Central memory CD4-positive, alpha-beta T cell (primary cell): ENCODE data around the gene AK5.
A peak's percentile ranks its signal among the peaks of the same experiment; 100 is the strongest.

ENCODE experiments used
- DNase-seq: peaks from one replicate; pipeline ENCODE4 v3.0.0; 2022
- total RNA-seq, 3 experiments: gene quantifications; one replicate each; lab custom pipeline; 2026; lab: John Stamatoyannopoulos, UW

Gene AK5, protein sequence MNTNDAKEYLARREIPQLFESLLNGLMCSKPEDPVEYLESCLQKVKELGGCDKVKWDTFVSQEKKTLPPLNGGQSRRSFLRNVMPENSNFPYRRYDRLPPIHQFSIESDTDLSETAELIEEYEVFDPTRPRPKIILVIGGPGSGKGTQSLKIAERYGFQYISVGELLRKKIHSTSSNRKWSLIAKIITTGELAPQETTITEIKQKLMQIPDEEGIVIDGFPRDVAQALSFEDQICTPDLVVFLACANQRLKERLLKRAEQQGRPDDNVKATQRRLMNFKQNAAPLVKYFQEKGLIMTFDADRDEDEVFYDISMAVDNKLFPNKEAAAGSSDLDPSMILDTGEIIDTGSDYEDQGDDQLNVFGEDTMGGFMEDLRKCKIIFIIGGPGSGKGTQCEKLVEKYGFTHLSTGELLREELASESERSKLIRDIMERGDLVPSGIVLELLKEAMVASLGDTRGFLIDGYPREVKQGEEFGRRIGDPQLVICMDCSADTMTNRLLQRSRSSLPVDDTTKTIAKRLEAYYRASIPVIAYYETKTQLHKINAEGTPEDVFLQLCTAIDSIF
- total RNA-seq = 1.1 to 41.6 (median 26.4) reads per million in 3 experiments

DNA sequence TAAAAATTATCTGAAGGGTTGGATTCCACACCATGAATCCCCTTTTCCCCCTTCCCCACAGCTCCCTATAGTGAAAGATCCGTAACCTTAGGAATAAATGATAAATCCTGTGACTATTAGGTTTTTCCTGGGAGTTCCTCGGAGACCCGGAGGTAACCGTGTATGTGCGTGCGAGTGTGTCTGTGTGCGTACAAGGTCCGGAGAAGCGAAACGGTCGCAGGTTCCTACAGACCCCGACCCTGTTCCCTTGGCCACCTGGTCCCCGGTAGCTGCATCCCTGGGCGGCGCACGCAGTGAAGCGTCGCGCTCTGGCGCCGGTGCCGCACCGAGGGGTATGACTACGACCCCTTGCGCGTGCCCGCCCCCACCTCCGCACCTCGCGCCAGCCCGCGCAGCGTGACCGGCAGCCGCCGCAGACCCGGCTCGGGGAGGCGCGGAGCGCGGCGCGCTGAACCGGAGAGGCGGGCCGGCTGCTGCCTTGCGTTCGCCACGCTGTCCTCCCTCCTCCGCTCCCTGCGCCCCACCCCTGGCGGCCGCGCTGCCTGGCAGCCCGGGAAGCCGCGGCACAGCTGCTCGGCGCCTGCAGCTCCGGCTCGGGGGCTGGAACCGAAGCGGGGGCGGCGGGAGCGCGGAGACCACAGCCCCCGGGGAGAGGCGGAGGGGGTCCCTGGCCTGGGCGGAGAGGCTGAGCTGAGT lies at the start of gene AK5:
TSS of gene AK5 (plus strand) at position 529 of the 696 bp plus-strand sequence. CDS start 295 bp downstream, outside the sequence.
- peak; percentile 29 for DNase-seq

DNA sequence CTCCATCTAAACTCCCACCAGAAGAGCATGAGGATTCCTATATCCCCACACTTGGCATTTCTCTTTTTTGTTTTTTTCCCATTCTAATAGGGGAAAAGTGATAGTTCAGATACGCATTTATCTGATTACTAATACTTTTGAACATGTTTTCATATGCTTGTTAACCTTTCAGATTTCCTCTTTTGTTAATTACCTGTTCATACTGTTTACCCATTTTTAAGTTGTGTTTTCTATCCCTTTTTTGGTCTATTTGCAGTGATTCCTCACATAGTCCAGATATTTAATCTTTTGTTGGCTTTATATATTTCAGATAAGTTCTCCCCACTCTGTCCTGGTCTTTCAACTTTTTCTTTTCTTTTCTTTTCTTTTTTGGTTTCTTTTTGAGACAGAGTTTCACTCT lies 49.0 kb upstream of the AK5 start:
- DNase-seq = no peak

DNA sequence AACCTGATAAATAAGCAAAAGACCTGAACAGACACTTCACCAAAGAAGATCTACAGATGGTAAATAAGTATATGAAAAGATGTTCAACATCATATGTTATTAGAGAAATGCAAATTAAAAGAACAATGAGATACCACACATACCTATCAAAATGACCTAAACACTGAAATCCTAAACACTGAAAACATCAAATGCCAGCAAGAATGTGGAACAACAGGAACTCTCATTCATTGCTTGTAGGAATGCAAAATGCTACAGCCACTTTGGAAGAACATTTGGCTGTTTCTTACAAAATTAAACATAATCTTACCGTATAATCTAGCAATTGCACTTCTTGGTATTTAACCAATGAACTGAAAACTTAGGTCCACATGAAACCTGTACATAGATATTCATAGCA lies 47.7 kb upstream of the AK5 start:
- DNase-seq = no peak

DNA sequence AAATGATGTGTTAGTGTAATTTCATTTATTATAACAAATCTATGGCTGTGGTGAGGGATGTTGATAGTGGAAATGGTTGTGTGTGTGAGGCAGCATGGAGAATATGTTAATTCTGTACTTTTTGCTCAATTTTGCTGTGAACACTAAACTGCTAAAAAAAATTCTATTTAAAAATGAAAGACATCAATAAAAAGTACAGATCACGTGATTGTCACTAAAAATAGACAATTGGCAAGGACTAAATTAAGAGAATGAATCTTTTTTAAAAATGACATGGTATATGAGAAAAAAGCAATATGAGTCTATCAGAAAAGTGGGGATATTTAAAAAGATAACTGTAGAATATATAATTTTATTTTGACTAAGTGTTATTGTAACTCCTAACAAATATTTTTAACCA lies 46.9 kb upstream of the AK5 start:
- no peak for DNase-seq

DNA sequence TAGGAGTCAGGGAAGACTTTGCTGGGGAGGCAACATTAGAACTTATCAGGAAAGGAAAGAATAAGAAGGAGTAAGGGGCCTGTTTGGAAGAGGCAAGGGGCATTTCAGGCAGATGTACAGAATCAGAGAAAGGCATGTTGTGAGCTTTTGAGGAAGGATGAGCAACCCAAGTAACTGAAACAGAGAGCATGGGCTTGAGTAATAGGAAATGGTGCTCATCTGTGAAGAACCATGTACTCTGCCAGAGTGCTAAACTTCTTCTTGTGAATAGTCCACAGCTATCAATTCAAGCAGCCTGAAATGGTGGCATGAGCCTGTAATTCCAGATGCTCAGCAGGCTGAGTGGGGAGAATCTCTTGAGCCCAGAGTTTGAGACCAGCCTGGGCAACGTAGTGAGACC lies 43.4 kb upstream of the AK5 start:
- DNase-seq = no peak

DNA sequence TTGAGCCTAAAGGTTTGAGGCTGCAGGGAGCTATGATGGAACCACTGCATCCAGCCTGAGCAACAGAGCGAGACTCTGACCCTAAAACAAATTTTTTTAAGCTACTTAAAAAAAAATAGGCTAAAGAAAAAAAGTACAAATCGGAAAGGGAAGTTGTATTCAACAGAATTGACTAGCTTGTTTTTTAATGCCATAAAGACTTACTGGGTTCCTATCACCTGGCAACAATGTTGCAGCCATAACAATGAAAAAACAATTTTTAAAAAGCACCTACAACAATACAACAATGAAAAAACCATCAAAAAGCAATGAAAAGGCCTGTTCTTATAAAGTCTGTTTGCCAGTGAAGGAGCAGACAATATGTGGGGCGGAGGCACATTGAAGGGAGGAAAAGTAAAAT lies 42.5 kb upstream of the AK5 start:
- no peak for DNase-seq

DNA sequence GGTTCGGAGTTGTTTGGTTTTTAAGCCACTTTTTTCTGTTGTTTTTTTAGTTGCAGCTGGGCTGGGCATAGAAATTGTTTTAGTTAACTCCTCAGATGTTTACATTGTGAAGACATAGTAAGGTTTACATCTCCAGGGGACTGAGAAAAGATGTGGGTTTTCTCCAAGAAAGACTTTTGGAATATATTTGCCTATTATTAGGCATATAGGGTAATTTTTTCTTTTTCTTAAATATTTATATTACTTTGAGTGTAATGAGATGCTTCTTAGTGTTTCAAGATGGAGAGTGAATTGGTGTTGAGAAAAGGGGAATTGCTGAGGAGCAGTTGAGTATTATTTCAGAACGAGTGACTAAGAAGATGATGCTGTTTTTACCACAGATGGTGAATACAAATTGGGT lies 36.0 kb upstream of the AK5 start:
- no peak for DNase-seq

DNA sequence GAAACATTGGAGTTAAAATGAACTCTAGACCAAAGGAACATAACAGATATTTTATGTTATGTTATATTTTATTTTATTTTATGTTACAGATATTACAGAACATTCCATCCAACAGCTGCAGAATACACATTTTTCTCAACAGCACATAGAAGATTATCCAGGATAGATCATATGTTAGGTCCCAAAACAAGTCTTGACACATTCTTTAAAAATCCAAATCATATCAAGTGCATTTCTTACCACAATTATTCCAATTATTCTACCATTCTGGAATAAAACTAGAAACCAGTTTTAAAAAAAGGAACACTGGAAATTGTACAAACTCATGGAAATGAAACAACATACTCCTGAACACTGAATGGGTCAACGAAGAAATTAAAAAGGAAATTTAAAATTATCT lies 31.7 kb upstream of the AK5 start:
- no peak for DNase-seq

DNA sequence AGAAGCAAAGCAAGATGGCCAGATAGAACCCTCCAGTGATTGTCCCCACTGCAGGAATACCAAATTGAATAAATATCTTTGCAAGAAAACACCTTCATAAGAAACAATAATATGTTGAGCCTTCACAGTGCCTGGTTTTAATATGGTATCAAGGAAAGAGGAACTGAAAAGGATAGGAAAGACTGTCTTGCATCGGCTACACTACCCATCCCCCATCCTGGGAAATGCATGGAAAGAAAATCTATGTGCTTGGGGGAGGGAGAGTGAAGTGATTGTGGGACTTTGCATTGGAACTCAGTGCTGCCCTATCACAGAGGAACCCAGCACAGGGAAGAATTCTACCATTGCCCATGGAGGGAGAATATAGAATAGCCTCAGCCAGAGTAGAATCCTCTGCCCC lies 28.6 kb upstream of the AK5 start:
- no peak for DNase-seq

DNA sequence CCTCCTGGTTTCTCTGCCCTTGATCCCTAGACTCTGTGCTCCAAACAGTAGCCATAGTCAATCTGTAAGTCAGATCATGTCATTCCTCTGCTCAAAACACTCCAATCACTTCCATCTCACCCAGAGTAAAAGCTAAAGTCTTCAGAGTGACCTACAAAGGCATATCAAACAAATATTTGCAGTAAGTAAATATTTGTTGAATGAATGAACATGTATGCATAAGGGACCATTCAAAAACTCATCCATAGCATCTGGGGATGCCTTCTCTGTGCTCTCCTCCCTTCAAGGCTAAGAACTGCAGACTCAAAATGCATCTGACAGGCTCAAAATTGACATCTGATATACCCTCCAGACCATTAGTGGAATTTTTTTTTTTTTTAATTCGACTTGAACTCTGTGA lies 18.1 kb upstream of the AK5 start:
- DNase-seq = no peak

DNA sequence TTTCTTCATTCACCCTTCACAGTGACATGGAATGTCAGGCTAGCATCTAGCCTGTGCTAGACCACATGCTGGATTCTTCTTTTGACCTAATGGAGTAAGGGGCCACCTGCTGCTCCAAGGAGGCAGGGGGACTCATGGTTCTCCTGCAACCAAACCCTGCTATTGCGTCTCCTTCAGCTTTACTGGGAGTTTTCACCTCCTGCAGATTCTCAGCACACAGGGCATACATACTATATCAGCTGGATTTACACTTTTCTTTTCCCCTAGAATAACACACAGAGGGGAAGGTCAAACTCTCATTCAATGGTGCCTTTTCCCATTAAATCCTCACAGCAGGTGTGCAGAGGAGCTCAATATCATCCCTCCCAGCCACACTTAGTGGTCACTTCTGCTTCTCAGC lies 16.6 kb upstream of the AK5 start:
- no peak for DNase-seq

DNA sequence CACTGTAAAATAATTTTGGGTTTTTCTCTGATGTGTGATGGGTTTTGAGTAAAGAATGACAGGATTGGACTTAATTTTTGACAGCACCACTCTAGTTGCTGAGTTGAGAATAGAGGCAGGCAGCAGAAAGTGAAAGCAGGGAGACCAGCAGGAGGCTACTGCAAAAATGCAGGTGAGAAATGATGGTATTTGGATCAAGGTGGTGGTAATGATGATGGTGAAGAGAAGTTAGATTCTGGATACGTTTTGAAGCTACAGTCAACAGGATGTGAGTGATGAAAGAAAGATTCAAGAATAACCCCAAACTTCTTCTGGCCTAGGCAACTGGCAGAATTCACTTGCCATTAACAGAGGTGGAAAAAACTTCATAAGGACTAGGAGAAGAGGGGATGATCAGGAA lies 14.8 kb upstream of the AK5 start:
- no peak for DNase-seq

DNA sequence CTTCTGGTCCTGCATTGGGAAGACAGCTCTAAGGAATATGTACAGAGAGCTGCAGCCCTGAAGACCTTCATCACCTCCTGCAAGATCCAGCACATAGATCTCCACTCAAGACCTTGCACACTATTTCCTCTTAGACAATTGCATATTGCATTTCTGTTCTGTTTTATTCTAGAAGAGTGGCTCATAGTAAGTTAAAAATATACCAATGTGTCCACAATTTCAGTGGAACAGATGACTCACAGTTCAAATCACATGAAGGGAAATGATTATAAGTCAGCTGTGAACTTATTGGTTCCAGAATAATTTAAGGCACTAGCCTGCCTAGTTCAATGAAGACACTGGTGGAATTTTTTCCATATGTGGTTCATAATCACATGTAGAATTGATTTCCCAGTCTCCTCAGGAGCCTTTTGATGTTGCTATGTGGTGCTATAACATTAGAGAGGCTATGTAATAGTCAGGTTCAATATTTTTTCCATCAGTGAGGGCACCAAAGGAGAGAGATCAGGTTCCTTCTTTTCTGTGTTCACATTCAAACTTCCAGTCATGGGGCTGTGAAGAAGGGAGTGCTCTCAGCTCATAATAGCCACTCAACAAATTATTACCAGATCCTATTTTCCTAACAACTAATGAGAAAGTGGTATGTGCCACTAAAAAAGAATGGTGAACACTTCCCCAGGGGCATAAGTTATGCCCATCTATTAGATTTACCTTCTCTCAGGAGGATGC lies 9.8 kb upstream of the AK5 start:
- DNase-seq = no peak

DNA sequence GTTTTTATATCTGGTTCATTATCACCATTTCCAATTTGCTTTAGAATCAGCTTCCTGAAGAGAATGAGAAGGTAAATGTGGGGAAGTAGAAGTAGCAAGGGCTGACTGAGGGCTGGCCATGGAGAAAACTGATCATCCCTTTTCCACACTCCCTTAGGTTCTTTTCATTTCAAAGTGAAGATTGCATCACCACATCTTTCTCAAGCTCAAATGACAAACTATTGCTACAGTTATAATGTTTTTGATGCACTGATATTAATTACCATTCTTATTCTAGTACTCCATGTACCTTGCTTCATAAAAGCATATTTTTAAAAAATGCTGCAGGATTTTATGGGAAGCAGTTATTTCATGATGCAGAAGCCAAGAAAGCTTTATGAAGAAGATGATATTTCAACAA lies 7.9 kb upstream of the AK5 start:
- DNase-seq = no peak

DNA sequence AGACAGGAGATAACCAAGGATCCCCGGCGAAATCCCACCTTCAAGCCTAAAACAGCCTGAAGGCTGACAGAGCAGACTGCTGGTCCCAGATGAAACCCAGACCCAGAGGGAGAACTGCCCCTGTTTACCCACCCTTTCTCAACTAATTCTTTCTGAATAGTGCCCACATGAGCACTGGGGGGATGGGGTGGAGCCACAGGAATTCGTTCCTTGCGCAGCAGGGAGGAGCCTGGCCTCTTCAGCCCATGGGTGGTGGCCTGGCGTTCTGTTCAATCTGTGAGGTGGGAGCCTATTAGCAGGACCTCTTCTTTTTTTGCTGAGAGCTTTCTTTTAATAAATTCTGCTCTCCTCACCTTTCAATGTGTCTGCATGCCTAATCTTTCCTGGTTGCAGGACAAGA lies 6.6 kb upstream of the AK5 start:
- no peak for DNase-seq

DNA sequence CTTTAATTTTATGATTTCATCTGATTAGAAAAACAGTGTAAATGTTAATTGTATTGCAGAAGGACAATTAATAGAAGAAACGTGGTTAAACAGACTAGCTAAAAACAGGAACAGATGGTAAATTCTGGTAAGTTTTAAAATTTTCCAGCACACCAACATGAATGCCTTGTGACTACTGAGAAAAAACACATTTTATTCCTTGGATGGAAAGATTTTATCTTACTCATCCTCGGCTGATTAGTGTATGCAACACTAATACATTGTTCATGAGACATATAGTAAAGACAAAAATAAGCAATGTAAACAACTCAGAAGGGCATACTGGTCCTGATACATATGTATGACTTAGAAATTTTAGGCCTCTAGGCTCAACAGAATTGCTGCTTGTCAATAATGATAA lies 4.9 kb upstream of the AK5 start:
- no peak for DNase-seq

DNA sequence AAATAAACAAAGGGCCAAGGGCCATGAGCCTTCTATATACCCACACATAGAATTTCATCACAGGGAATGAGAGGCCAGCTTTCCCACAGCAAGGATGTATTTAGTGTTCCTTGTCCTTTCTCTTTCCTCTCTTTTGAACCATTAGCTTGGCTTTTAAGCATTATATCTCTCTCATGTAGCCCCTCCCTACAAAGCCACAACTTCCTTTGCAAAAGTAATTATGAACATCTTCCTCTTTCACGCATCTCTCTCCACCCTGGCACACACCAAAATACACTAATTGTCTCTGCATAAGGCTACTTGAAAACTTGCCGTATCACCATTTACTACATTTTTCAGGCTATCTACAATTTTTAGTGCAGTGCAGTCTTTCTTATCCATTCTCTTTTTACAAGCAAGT lies 1.9 kb upstream of the AK5 start:
- no peak for DNase-seq

DNA sequence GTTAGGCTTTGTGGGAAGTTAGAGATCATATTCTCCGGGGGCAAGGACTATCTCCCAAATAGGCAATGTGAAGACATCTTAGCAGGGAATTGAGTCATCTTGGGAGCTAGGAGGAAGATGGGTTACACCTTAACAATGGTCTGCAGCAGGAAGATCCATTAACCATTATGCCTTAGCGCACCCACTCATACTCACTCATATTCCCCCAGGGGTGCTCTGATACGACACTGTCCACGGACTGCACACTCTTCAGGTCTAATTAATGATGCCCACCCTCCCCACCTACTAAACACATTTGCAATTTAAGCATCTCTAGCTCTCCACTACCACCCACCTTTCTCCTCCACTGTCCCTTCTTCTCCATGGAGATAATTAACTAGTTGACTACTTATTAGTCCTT lies 857 bp upstream of the AK5 start:
- no peak for DNase-seq

DNA sequence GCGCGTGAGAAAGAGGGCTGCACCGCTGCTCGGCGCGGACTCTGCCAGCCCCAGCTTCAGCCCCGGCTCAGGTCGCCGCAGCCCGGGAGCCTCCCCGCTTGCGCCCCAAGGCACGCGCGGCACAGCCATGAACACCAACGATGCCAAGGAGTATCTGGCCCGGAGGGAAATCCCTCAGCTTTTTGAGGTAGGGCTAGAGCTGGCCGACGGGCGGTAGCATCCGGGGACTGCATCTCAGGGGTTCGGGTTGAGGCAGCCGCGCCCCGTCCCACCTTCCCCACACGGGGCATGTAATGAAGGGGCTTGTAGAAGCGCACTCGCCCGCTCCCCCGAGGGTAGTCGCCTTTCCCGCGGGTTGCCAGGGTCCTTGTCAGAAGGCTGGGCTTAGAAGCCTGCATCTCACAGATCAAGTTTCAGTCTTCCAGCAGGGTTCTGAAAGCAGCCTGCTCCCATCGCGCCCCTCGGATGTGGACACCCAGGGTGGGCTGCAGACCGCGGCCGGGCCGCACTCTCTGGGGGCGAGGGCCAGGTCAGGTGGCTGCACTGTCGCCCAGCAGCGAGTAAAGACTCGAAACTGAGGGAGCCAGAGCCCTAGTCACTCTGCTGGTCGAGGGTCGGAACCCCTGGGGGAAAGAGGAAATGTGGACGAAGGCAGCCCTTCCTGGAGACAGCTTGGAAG lies 507 bp downstream of the AK5 start:
- DNase-seq = peak; percentile 28

DNA sequence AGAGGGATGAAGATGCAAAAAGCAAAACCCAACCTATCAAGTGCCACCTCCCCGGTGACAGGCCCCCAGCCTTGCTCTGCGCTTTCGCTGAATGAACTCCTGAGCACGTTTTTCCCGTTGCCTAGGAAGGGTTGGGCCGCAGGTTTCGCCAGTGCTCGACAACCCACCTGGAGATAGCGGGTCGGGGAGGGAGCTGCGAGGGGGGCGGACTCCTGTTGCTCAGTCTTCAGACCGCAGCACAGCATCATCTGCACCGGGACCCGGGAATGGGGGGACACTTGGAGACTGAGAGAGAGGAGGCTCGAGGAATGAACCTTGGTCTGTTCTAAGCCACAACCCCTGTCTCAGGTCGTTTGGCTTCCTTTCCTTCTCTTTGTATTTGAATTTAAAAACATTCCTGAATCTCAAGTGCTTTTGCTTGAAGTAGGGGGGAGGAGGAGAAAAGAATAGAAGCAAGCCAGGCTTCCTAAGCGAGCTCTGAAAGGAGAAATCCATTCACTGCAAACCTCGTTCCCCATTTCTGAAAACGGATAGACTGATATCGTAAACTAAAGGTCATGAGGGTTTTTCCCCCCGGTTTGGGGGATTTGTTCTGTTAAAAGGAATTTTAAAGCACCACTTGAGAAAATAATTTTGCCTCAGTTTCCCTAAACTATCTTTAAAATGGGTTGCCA lies 1.2 kb downstream of the AK5 start:
- no peak for DNase-seq

DNA sequence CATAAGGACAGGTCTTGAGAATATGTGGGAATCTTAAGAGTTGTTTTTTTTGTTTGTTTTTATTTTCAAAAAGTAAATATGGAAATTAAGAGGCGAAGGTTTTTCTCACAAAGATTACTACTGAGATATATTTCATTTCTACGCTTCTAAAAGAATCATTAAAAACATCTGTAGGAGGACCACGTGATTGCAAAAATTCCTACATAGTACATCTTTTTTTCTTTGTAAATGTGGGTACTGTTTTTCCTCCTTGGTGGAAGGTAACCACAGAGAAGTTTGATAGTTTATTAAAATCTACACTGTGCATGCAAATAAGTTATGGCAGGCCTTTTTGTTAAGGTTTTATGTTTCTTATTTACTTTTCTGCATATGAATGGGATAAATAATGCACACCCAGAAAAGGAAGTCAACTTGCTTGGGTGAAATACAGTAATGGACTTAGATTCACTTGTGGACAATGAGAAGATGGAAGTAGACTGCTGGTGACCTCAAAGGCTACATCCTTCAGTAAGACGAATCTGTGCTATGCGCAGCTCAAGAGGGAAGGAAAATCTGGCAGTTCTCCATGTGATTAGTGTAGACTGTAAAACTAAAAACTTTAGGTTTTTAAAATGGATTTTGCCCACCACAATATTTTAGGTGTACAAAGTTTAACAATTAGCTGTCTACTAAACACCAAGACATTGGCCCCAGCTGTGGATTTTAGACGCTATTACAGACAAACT lies 2.0 kb downstream of the AK5 start:
- DNase-seq = no peak

DNA sequence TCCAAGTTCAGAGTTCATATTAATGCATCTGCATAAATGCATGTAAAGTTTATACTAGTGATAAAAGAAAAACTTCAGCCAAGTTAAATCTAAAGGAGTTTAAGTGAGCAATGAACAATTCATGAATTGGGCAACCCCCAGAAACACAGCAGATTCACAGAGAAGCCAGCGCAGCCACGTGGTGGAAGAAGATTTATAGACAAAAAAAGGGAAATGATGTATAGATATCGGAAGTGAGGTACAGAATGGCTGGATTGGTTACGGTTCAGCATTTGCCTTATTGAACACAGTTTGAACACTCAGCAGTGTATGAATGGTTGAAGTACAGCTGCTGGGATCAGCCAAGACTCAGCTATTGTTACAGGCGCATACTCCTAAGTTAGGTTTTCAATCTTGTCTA lies 5.7 kb downstream of the AK5 start:
- DNase-seq = no peak
